GM12891 (cell line): ENCODE measurements around the gene GIMAP8.
A peak's percentile ranks its signal among the peaks of the same experiment; 100 is the strongest.

ENCODE experiments used
- DNase-seq: peaks from one replicate; pipeline ENCODE4 v3.0.0; 2011; ENCODE audit warnings: low spot score; ENCODE audit not compliant: insufficient read length
- FAIRE-seq: peaks from 2 replicates; lab custom pipeline; 2011; peaks lifted over from hg19 to GRCh38; lab: Jason Lieb, UNC
- PAX5 ChIP-seq: IDR thresholded peaks from 2 replicates; pipeline ENCODE4 v1.6.1; 2011; ENCODE audit warnings: low read length, moderate library complexity, mild to moderate bottlenecking; ENCODE audit not compliant: insufficient read depth, severe bottlenecking
- POLR2A ChIP-seq: IDR thresholded peaks from 2 replicates; pipeline ENCODE4 v1.6.1; 2011; ENCODE audit warnings: low read depth, low read length, control low read depth
- POLR2AphosphoS5 ChIP-seq: IDR thresholded peaks from 2 replicates; pipeline ENCODE4 v1.6.1; 2011; ENCODE audit warnings: low read depth, low read length, control low read depth
- POU2F2 ChIP-seq: IDR thresholded peaks from 2 replicates; pipeline ENCODE4 v1.6.1; 2011; ENCODE audit warnings: low read depth, mild to moderate bottlenecking, control low read depth, low read length, moderate library complexity
- SPI1 ChIP-seq: IDR thresholded peaks from 2 replicates; pipeline ENCODE4 v1.6.1; 2011; ENCODE audit warnings: low read depth, low read length, control low read depth
- TAF1 ChIP-seq: IDR thresholded peaks from 2 replicates; pipeline ENCODE4 v1.6.1; 2011; ENCODE audit warnings: low read depth, low read length, control low read depth

GIMAP8 gene

DNA sequence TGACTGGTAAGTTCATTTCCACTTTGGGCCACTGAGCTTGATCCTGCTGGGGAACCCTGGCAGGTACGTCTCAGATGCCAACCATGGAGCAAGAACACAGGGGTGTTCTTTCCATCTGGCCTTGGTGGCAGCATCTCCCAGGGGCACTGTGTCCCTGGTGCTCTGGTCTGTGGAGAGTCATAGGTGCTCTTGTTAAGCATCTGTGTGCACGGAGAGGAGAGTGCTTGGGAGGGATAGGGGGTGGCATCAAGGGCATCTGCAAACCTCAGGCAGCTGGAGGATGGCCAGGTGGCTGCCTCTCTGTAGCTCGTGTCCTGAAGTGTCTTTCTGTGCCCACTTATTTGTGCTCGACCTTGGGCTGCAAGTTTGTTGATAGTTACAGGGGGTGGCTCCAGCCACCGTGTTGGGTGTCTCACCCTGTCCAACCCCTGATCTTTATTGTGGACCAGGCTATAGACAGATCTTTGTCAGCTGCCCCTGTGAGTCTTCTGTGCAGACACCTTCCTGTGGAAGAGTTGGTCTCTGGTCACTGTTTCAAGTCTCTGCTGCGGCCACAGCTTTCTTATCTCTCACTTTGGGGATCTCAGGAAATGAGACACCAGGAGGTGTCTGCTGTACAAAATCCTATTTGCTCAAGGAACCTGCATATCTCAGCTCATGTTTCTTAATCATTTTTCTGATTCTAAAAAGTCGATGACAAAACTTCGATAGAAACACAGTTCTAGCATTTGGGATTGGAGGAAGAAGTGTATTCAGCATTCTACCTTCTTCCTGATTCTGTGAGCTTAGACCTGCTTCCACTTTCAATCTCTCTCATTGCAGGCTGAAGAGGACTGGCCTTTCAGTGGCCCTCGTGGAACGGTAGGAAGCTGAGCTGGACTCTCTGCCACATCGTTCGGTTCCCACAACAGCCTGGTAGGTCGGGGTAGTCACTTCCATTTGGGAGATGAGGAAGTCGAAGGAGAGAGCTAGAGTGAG, 17.2 kb upstream of the GIMAP8 start:
- FAIRE-seq (peak; percentile 82), DNase-seq (no peak)
- no peak for TF ChIP-seq POU2F2
- peak; percentile 86 for TF ChIP-seq POLR2AphosphoS5
- TF ChIP-seq PAX5, result no peak
- peak; percentile 39 for TF ChIP-seq SPI1
- TF ChIP-seq TAF1, result peak; percentile 90
- peak; percentile 89 for TF ChIP-seq POLR2A

- TF ChIP-seq POU2F2 (no peak), TAF1 (no peak), POLR2AphosphoS5 (no peak), PAX5 (no peak), POLR2A (no peak), SPI1 (no peak)
- FAIRE-seq (peak; percentile 52), DNase-seq (no peak)
Measured at GRCh38 chr7:150434240-150434639, 16.2 kb upstream of the GIMAP8 start.

- DNase-seq (no peak), FAIRE-seq (peak; percentile 38)
- no peak for TF ChIP-seq POLR2AphosphoS5
- TF ChIP-seq SPI1, result no peak
- no peak for TF ChIP-seq TAF1
- TF ChIP-seq POU2F2, result no peak
- TF ChIP-seq POLR2A, result no peak
- no peak for TF ChIP-seq PAX5
Measured at GRCh38 chr7:150435047-150435389, 15.4 kb upstream of the GIMAP8 start.

GRCh38 chr7:150435390-150436073, 14.9 kb upstream of the GIMAP8 start:
- DNase-seq (no peak), FAIRE-seq (peak; percentile 96)
- TF ChIP-seq POLR2A (no peak; the same call in 1 of the 2 replicates), TAF1 (peak; percentile 54; the same call in 1 of the 2 replicates), POU2F2 (0 out of 2 replicates have a peak, but pooled peaks have one; percentile 52), SPI1 (peak; percentile 98)

GRCh38 chr7:150439967-150440366, 10.5 kb upstream of the GIMAP8 start:
- FAIRE-seq, result peak; percentile 84
- no peak for TF ChIP-seq POLR2A
- TF ChIP-seq TAF1, result no peak
- TF ChIP-seq PAX5, result no peak
- no peak for TF ChIP-seq POU2F2
- TF ChIP-seq POLR2AphosphoS5, result no peak
- TF ChIP-seq SPI1, result no peak
- no peak for DNase-seq

GRCh38 chr7:150441524-150441923, 8.9 kb upstream of the GIMAP8 start:
- FAIRE-seq, result peak; percentile 31
- no peak for DNase-seq
- TF ChIP-seq PAX5, result no peak
- no peak for TF ChIP-seq POLR2A

DNA sequence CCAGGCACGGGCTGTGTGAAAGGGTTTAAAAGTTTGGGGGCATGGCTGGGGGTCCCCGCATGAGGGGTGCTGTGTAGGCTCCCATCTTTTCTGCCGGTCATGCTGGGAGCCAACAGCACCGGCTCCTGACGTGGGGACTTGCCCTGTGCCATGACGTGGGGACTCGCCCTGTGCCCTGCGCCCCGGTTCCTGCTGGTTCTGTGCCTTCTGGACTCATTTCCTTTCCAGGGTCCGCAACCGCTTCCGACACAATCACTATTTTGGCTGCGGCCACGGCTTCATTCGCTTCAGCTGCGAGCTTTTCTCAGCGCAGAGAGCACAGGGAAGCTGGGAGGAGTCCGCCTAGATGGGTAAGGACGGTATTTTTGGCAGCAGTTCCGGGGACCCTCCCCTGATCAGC, 7.6 kb upstream of the GIMAP8 start:
- DNase-seq (no peak), FAIRE-seq (no peak)
- TF ChIP-seq PAX5 (no peak), POLR2AphosphoS5 (no peak), POU2F2 (no peak), SPI1 (no peak), TAF1 (no peak), POLR2A (no peak)

DNA sequence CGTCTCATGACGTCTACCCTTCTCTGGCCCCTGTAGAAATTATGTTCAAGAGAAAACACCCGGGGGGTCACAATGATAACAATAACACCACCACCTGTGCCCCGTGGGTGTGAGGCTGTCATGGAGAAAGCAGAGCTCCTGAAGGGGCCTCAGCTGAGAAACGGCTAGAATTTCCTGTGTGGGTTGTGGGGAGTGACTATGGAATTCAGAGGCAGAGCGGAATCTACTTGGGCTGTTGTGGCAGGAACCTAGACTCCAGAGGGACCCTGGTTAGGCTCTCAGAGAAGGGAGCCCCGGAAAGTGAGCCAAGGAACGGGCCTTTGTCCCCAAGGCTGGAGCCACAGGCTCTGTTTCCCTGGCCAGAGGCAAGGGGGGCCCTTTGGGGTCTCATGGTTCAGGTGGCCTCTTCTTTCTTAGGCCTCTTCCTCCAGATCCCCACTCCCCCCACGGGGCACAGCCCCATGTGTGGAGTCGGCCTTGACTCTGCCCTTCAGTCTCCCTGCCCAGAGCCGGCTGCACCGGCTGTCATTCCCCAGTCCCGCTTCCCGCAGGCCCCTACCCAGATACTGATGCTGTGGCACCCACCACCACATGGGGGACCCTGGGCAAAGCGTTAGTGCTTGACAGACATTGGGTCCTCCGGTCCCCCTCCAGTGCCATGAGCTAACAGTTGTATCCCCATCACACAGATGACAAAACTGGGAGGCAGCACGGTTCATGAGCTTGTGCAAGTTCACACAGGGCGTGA, 6.5 kb upstream of the GIMAP8 start:
- TF ChIP-seq POLR2AphosphoS5 (no peak), PAX5 (no peak), POLR2A (no peak), SPI1 (no peak), TAF1 (no peak), POU2F2 (no peak)
- no peak for DNase-seq
- no peak for FAIRE-seq

GRCh38 chr7:150444674-150445365, 5.6 kb upstream of the GIMAP8 start:
- DNase-seq (no peak), FAIRE-seq (no peak)
- no peak for TF ChIP-seq SPI1
- no peak for TF ChIP-seq POU2F2
- no peak for TF ChIP-seq TAF1
- TF ChIP-seq POLR2A, result no peak
- TF ChIP-seq PAX5, result no peak
- no peak for TF ChIP-seq POLR2AphosphoS5
